GM13977 (cell line): ENCODE data around the gene KISS1.

Experiments
- DNase-seq: peaks from one replicate; pipeline ENCODE4 v3.0.0; 2012; ENCODE audit warnings: low spot score
- in situ Hi-C: fragments of 300-500 bp; cut with MboI; formaldehyde crosslinking; loops from one replicate; pipeline ENCODE4 v1.12.0; 2022; ENCODE audit warnings: low sequenced_read_pairs, low pct_unique_long_range_greater_than_20kb, mixed read lengths, inconsistent platforms; ENCODE audit not compliant: unreplicated experiment
- TF ChIP-seq, protein P1 (sequence below): IDR thresholded peaks from 2 replicates; pipeline ENCODE4 v1.5.1; 2012; ENCODE audit warnings: mild to moderate bottlenecking, control low read depth; ENCODE audit not compliant: insufficient read depth; ENCODE audit errors: extremely low read depth, missing control alignments

KISS1 gene

GRCh38 chr1:204147406-204148383 is 48.6 kb downstream of the KISS1 start:
- TF ChIP-seq, protein P1, sequence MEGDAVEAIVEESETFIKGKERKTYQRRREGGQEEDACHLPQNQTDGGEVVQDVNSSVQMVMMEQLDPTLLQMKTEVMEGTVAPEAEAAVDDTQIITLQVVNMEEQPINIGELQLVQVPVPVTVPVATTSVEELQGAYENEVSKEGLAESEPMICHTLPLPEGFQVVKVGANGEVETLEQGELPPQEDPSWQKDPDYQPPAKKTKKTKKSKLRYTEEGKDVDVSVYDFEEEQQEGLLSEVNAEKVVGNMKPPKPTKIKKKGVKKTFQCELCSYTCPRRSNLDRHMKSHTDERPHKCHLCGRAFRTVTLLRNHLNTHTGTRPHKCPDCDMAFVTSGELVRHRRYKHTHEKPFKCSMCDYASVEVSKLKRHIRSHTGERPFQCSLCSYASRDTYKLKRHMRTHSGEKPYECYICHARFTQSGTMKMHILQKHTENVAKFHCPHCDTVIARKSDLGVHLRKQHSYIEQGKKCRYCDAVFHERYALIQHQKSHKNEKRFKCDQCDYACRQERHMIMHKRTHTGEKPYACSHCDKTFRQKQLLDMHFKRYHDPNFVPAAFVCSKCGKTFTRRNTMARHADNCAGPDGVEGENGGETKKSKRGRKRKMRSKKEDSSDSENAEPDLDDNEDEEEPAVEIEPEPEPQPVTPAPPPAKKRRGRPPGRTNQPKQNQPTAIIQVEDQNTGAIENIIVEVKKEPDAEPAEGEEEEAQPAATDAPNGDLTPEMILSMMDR = no peak
- DNase-seq = no peak
- in situ Hi-C loops = no loop called here

DNA sequence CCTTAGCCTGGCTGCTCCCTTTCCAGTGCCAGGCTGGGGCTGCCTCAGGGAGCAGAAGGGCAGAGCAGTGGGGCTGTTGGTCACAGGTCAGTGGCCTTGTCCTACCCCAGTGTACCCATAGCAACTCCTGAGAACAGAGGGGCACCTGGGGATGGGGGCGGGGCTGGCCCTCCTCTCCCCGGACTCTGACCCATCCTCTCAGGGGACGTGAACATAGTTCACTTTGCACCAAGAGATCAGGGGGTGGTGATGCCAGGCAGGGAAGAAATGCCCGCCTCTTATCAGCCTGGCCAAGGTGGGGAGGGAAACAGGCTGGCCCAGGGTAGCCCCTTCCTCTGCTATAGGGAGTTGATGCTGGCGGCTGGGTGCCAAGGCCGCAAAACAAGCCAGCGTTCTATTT is 49.3 kb downstream of the KISS1 start:
- TF ChIP-seq, protein P1 = no peak
- in situ Hi-C loops = no loop called here
- DNase-seq = no peak

- TF ChIP-seq, protein P1 = no peak
- in situ Hi-C loops = no loop called here
- DNase-seq = no peak
Observed at GRCh38 chr1:204146309-204146708, 50.0 kb downstream of the KISS1 start.

DNA sequence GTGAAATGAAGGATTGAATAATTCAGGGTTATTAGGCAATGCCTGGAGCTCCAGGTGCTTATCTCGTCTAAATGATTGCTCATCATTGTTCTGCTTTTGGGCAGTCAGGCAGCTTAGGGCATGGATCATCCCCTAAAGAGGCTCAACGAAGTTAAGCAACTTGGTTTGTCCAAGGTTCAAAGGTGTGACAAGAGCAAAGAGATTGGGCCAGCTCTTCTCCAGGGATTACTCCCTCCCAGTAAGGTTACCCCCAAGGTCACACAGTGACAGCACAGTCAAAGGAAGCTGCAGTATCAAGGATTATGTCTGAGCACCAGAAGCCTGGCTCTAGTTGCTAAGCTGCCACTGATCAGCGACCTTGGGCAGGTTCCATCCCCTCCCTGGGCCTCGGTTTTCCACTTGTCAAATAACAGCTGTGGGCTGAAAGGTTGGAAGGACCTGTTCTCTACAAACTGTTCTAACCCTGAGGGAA is 51.2 kb downstream of the KISS1 start:
- in situ Hi-C loops = no loop called here
- no peak for DNase-seq
- TF ChIP-seq, protein P1 = no peak

DNA sequence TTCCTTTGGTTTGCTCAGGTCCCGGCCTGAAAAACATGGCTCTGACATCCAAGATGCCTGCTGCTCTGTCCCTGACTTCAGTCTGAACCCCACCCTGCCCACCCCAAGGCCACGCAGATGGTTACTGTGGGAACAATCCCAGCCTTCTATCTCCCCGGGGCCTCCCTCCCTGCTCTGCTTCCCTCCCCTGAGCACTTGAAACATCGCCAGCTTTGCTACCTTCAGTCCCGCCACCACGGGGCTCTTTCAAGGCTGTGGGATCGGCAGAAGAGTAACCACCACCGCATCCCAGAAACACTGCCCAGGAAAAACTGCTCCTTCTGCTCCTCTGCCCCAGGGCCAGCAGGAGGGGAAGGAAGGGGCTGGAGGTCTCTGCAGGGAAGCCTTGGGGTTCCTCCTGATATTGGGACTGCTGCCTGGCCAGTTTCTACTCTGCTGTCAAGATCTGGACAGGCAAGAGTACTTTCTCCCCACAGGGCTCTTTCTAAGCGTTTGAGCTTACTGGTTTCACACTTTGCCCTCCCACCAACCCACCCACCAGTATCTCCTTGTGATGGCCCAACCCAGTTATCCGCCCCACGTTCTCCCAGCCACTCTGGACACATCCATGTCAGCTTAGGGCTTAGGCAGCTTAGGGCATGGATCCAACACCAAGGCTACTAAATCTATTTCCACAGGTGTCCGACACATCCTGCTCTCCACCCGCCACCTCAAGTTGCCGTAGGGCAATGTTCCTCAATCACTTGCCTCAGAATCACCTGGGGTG is 52.8 kb downstream of the KISS1 start:
- TF ChIP-seq, protein P1 = no peak
- in situ Hi-C loops = no loop called here

GRCh38 chr1:204142032-204142974 is 54.0 kb downstream of the KISS1 start:
- in situ Hi-C loops = no loop called here
- DNase-seq = no peak
- TF ChIP-seq, protein P1 = no peak

More for the DNA sequence above, 52.8 kb downstream of the KISS1 start:
- no peak for DNase-seq
